CD4-positive, alpha-beta T cell treated with Interleukin-17A for 4 hours (primary cell): Measurements from ENCODE around the gene MROH2B.

Experiments used
- DNase-seq: peaks from one replicate; pipeline ENCODE4 v3.0.0-alpha.2; 2020; ENCODE audit warnings: mixed read lengths

The MROH2B gene

GRCh38 chr5:40962207-40962955 lies 108.8 kb downstream of the MROH2B start:
- DNase-seq, result no peak

- no peak for DNase-seq
These were observed 111.1 kb downstream of the MROH2B start for GRCh38 chr5:40960037-40960436.

GRCh38 chr5:40958811-40959210 lies 112.3 kb downstream of the MROH2B start:
- DNase-seq, result no peak

- no peak for DNase-seq
These were observed 114.1 kb downstream of the MROH2B start for GRCh38 chr5:40957048-40957447.

GRCh38 chr5:40955313-40955712 lies 115.8 kb downstream of the MROH2B start:
- no peak for DNase-seq
